Naive thymus-derived CD4-positive, alpha-beta T cell (primary cell): Measurements from ENCODE around the gene EXOC3. TPM values are rescaled to one million over a fixed set of nuclear protein-coding genes. Genes with fewer than 3 reads are reported as not detected.

ENCODE experiments used
- ATAC-seq: fragments of 150-1000 bp; cut with Tn5 transposase; 2 replicates; pipeline ENCODE4 v1.10.0; 2021; ENCODE audit warnings: mild to moderate bottlenecking, moderate library complexity
- CTCF ChIA-PET: fragments of 350-600 bp; sonication (Branson Sonifier 250); formaldehyde crosslinking; loops from one replicate; lab custom pipeline; 2021; ENCODE audit warnings: antibody characterized with exemption; lab: Charles Lee
- POLR2A ChIA-PET: fragments of 350-600 bp; sonication (Branson Sonifier 250); formaldehyde crosslinking; loops from one replicate; lab custom pipeline; 2021; ENCODE audit warnings: antibody characterized with exemption, inconsistent platforms; lab: Charles Lee
- DNase-seq, 9 donors: peaks; one replicate each; pipeline versions ENCODE4 v3.0.0 to v3.0.0-alpha.2; 2020 to 2022; ENCODE audit warnings: mixed read lengths in 1 of 9
- H3K27ac ChIP-seq: one replicate; pipeline ENCODE4 v1.7.0; 2013; ENCODE audit warnings: mild to moderate bottlenecking, low read depth, low read length, moderate library complexity
- H3K27me3 ChIP-seq, 2 donors: one replicate each; pipeline ENCODE4 v1.7.0; 2013; ENCODE audit warnings: low read length in 2 of 2, mild to moderate bottlenecking in 2 of 2, moderate library complexity in 2 of 2; ENCODE audit not compliant: control insufficient read depth in 2 of 2, insufficient read depth in 2 of 2
- H3K36me3 ChIP-seq, 3 experiments: 1 replicate in 2 of 3; 2 replicates in 1 of 3; pipeline ENCODE4 v1.7.0; 2013; ENCODE audit warnings: low read length in 3 of 3, mild to moderate bottlenecking in 3 of 3, moderate library complexity in 1 of 3; ENCODE audit not compliant: insufficient read depth in 3 of 3, control insufficient read depth in 2 of 3
- H3K4me1 ChIP-seq, 2 donors: one replicate each; pipeline ENCODE4 v1.7.0; 2013; ENCODE audit warnings: low read length in 2 of 2, mild to moderate bottlenecking in 2 of 2, moderate library complexity in 1 of 2; ENCODE audit not compliant: control insufficient read depth in 2 of 2, insufficient read depth in 2 of 2
- H3K4me3 ChIP-seq: 2 replicates; pipeline ENCODE4 v1.7.0; 2013; ENCODE audit warnings: mild to moderate bottlenecking, low read length
- H3K9me3 ChIP-seq, 3 experiments: 1 replicate in 2 of 3; 2 replicates in 1 of 3; pipeline ENCODE4 v1.7.0; 2013; ENCODE audit warnings: low read length in 3 of 3; ENCODE audit not compliant: control insufficient read depth in 2 of 3
- H3K27ac Mint-ChIP-seq, 9 donors: one replicate each; pipeline ENCODE4 v1.8.0; 2020 to 2022; ENCODE audit warnings: mixed read lengths in 9 of 9, mild to moderate bottlenecking in 8 of 9, moderate library complexity in 5 of 9, inconsistent platforms in 2 of 9
- H3K27me3 Mint-ChIP-seq, 5 donors: one replicate each; pipeline ENCODE4 v1.8.0; 2021 to 2022; ENCODE audit warnings: mixed read lengths in 5 of 5, mild to moderate bottlenecking in 1 of 5
- H3K36me3 Mint-ChIP-seq, 5 donors: one replicate each; pipeline ENCODE4 v1.8.0; 2020 to 2022; ENCODE audit warnings: mixed read lengths in 5 of 5, mild to moderate bottlenecking in 3 of 5, inconsistent platforms in 1 of 5
- H3K4me1 Mint-ChIP-seq, 7 donors: one replicate each; pipeline ENCODE4 v1.8.0; 2020 to 2022; ENCODE audit warnings: mixed read lengths in 7 of 7, mild to moderate bottlenecking in 3 of 7, inconsistent platforms in 1 of 7
- H3K4me3 Mint-ChIP-seq, 10 donors: one replicate each; pipeline ENCODE4 v1.8.0; 2020 to 2022; ENCODE audit warnings: mild to moderate bottlenecking in 10 of 10, mixed read lengths in 10 of 10, moderate library complexity in 6 of 10, inconsistent platforms in 2 of 10
- H3K9me3 Mint-ChIP-seq, 11 donors: one replicate each; pipeline ENCODE4 v1.8.0; 2020 to 2022; ENCODE audit warnings: mixed read lengths in 11 of 11, mild to moderate bottlenecking in 4 of 11, inconsistent platforms in 1 of 11, moderate library complexity in 1 of 11
- intact Hi-C, 2 donors: fragments of 100-400 bp; cut with micrococcal nuclease; formaldehyde crosslinking; loops; one replicate each; pipeline ENCODE4 v1.15.1; 2023
- polyA plus RNA-seq, 2 donors: library from polyadenylated mRNA; unstranded; fragments of 300-500 nt; fragmentation: Illumina TruSeq; gene quantifications; one replicate each; pipeline ENCODE4 v1.2.3, GENCODE V29; 2021
- total RNA-seq, 6 experiments: library from RNA in 5 of 6; stranded (reverse) in 5 of 6; gene quantifications; 1 replicate in 5 of 6; 2 replicates in 1 of 6; pipeline ENCODE4 v1.2.3 and lab custom pipeline; 2021 to 2026

Gene EXOC3
- total and polyA plus RNA-seq, 7 experiments from 2014 or later, result 44.3 to 105 (median 89.3) TPM

GRCh38 chr5:463952-464351, 21.0 kb downstream of the EXOC3 start:
- Histone ChIP-seq H3K36me3 (peaks cover 0 to 39% (median 7%) of the 10 kb centered on the region in 3 experiments), H3K9me3 (no peaks in the 10 kb centered on the region), H3K27me3 (no peaks in the 10 kb centered on the region), H3K27ac (peak overlapping the region; percentile 86), H3K4me1 (peaks cover 7 to 17% of the 10 kb centered on the region in 2 donors), H3K4me3 (no peak overlapping the region)
- intact Hi-C loops, result loop anchor here in 1 of 2 donors (1.0 kb wide), 2 partner anchors 9 to 22 kb away; no protein-coding TSS in a partner anchor
- H3K4me3 Mint-ChIP-seq, result peak overlapping the region; percentile 37 to 82 (median 70)
- peak; percentile 99 for ATAC-seq
- ChIA-PET POLR2A (interaction anchor here (0.7 to 2.0 kb wide), 6 partner anchors 9 to 922 kb away, joined by 3 to 13 read pairs (median 4); partner anchors contain the start of genes CCDC127 and SDHA), CTCF (interaction anchor here (1.2 kb wide), 1 partner anchor 18 kb away, joined by 4 read pairs; no protein-coding TSS in a partner anchor)
- H3K36me3 Mint-ChIP-seq, result peaks cover 14 to 44% (median 27%) of the 10 kb centered on the region in 5 donors
- H3K9me3 Mint-ChIP-seq, result peaks cover 0 to 2% (median 0%) of the 10 kb centered on the region in 11 donors
- peak overlapping the region; percentile 73 to 97 (median 95) for H3K27ac Mint-ChIP-seq
- peaks cover 6 to 44% (median 15%) of the 10 kb centered on the region in 7 donors for H3K4me1 Mint-ChIP-seq
- no peaks in the 10 kb centered on the region for H3K27me3 Mint-ChIP-seq
- peak; percentile 52 to 94 (median 89) for DNase-seq

DNA sequence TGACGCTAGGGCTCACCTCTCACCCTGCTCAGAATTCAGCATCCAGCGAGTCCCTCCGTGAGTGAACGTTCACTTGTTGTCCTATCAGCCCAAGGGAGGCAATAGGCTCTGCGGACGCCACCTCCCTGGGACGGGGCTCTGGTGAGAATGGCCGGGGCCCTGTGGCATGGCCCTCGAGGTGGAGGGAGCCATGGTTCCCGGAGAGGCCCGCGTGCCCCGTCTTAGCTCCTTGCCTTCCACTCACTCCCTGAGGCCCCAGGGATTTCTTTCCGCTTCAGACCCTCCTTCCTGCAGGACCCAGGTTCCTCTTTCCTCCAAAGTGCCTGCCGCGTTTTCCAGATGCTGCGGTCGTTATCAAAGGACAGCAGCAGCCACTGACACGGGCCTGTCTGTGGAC, 21.5 kb downstream of the EXOC3 start:
- H3K27ac ChIP-seq, result peak overlapping the region; percentile 86
- H3K27me3 Mint-ChIP-seq, result no peaks in the 10 kb centered on the region
- no peaks in the 10 kb centered on the region for H3K9me3 ChIP-seq
- peaks cover 14 to 39% (median 25%) of the 10 kb centered on the region in 5 donors for H3K36me3 Mint-ChIP-seq
- CTCF ChIA-PET, result interaction anchor here (1.2 kb wide), 1 partner anchor 19 kb away, joined by 4 read pairs; no protein-coding TSS in a partner anchor
- H3K9me3 Mint-ChIP-seq, result peaks cover 0 to 2% (median 0%) of the 10 kb centered on the region in 11 donors
- no peak overlapping the region for H3K4me3 ChIP-seq
- ATAC-seq (no peak), DNase-seq (no peak)
- H3K27me3 ChIP-seq, result no peaks in the 10 kb centered on the region
- intact Hi-C loops, result loop anchor here in 1 of 2 donors (1.0 kb wide), 2 partner anchors 9 to 22 kb away; no protein-coding TSS in a partner anchor
- H3K4me3 Mint-ChIP-seq, result peak overlapping the region in 9 of 10 donors; percentile 37 to 82 (median 70)
- H3K4me1 ChIP-seq, result peaks cover 7 to 17% of the 10 kb centered on the region in 2 donors
- POLR2A ChIA-PET, result interaction anchor here (0.7 to 2.0 kb wide), 4 partner anchors 9 to 922 kb away, joined by 3 to 13 read pairs (median 6); no protein-coding TSS in a partner anchor
- peak overlapping the region; percentile 73 to 97 (median 95) for H3K27ac Mint-ChIP-seq
- peaks cover 0 to 40% (median 7%) of the 10 kb centered on the region in 3 experiments for H3K36me3 ChIP-seq
- H3K4me1 Mint-ChIP-seq, result peaks cover 6 to 39% (median 14%) of the 10 kb centered on the region in 7 donors

DNA sequence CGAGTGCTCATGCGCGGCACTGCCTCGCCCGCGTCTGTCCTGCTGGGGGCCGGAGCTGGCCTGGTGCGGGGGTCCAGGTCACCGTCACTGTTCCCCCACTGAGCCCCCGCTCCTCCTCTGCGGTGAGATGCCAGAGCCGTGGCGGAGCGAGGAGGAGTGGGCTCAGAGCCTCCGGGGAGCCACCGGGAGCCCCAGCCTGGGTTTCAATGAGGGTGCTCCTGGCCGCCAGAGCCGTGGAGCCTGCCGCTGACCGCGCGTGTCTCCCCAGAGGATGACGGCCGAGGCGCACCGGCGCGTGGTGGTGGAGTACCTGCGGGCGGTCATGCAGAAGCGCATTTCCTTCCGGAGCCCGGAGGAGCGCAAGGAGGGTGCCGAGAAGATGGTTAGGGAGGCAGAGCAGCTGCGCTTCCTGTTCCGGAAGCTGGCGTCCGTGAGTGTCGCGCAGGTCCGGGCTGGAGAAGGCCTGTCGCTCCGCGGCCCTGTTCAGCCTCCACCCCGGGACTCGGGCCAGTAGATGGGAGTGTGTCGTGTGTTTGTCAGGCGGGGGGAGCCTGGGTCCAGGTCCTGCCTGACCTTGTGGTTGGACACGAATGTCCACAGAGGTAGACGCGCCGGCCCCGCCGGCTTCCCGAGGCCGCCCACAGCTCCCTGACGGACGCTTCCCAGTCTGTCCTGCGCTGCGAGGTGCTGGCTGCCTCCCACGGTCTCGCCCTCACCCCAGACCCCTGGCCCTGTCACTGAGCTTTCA, 22.0 kb downstream of the EXOC3 start:
- intact Hi-C loops, result loop anchor here in 1 of 2 donors (1.0 kb wide), 2 partner anchors 8 to 23 kb away; no protein-coding TSS in a partner anchor
- Histone ChIP-seq H3K27me3 (no peaks in the 10 kb centered on the region), H3K4me1 (peaks cover 7 to 17% of the 10 kb centered on the region in 2 donors), H3K4me3 (no peak overlapping the region), H3K9me3 (no peaks in the 10 kb centered on the region), H3K36me3 (peaks cover 0 to 38% (median 7%) of the 10 kb centered on the region in 3 experiments), H3K27ac (peak overlapping the region; percentile 86)
- ATAC-seq (no peak), DNase-seq (no peak)
- H3K4me1 Mint-ChIP-seq, result peaks cover 6 to 37% (median 14%) of the 10 kb centered on the region in 7 donors
- POLR2A ChIA-PET, result interaction anchor here (0.9 to 2.0 kb wide), 2 partner anchors 8 to 921 kb away, joined by 3 to 13 read pairs; no protein-coding TSS in a partner anchor
- H3K36me3 Mint-ChIP-seq, result peaks cover 9 to 33% (median 19%) of the 10 kb centered on the region in 5 donors
- CTCF ChIA-PET, result no interaction called here
- H3K27me3 Mint-ChIP-seq, result no peaks in the 10 kb centered on the region
- peak overlapping the region in 1 of 10 donors; percentile 73 for H3K4me3 Mint-ChIP-seq
- peaks cover 0 to 2% (median 0%) of the 10 kb centered on the region in 11 donors for H3K9me3 Mint-ChIP-seq
- peak overlapping the region in 4 of 9 donors; percentile 77 to 97 (median 96) for H3K27ac Mint-ChIP-seq

DNA sequence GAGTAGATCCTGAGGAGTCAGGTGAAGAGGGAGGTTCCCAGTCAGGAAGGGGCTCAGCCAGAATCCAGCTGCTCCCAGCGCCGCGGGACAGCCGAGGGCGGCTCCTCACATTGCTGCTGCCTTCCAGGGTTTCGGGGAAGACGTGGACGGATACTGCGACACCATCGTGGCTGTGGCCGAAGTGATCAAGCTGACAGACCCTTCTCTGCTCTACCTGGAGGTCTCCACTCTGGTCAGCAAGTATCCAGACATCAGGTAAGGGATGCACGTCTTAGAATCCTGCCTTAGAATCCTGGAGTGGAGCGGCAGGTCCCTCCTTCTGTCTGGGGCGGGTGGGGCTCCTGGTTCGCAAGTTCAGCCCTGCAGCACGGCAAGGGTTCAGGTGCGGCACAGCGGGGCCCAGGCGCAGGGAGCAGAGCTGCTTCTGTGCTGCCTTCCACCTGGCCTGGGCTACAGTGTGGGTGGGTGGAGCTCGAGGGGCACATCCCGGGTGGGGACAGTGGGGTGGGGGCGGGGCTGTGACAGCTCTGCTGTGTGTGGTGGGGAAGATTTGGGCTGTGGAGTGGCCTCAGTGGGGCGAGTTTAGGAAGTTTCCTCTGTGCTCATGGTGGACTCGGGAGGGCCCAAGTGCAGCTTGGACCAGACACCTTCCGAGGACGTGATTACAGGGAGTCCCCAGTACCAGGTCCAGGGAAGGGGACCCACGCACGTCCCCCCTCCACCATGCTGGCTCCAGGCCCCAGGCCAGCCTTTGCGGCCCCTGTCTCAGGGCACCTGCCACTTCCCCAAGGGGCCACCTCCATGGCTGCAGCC, 22.8 kb downstream of the EXOC3 start:
- POLR2A ChIA-PET, result no interaction called here
- no peaks in the 10 kb centered on the region for H3K9me3 ChIP-seq

DNA sequence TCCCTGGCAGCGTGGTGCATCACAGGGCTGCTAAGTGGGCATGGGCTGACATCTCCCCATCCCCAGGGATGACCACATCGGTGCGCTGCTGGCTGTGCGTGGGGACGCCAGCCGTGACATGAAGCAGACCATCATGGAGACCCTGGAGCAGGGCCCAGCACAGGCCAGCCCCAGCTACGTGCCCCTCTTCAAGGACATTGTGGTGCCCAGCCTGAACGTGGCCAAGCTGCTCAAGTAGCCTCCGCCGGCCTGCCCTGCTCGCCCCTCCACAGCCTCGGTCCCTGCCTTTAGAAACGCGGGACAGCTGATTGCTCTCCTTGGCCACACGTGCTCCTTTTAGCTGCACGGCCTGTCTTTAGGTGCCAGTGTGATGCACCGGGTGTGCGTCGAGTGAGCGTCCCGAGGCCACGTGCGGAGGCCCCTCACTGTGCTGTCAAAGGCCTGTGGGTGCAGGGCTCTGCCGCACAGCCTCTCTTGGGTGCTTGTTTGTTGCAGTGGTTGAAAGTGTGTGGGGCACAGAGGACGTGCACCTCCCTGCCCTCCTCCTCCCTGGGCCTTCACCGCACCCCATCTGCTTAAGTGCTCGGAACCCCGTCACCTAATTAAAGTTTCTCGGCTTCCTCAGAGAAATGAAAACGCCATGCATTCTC, 23.8 kb downstream of the EXOC3 start:
- Histone ChIP-seq H3K36me3 (peaks cover 0 to 29% (median 7%) of the 10 kb centered on the region in 3 experiments), H3K27ac (no peak overlapping the region), H3K4me1 (peaks cover 16 to 27% of the 10 kb centered on the region in 2 donors), H3K27me3 (no peaks in the 10 kb centered on the region), H3K4me3 (no peak overlapping the region), H3K9me3 (no peaks in the 10 kb centered on the region)
- H3K9me3 Mint-ChIP-seq, result peaks cover 0 to 2% (median 0%) of the 10 kb centered on the region in 11 donors
- peaks cover 6 to 24% (median 15%) of the 10 kb centered on the region in 5 donors for H3K36me3 Mint-ChIP-seq
- ATAC-seq (no peak), DNase-seq (no peak)
- no peaks in the 10 kb centered on the region for H3K27me3 Mint-ChIP-seq
- ChIA-PET CTCF (interaction anchor here (0.6 kb wide), 1 partner anchor 189 kb away, joined by 4 read pairs; no protein-coding TSS in a partner anchor), POLR2A (no interaction called here)
- H3K4me3 Mint-ChIP-seq, result no peak overlapping the region
- peaks cover 14 to 39% (median 26%) of the 10 kb centered on the region in 7 donors for H3K4me1 Mint-ChIP-seq
- peak overlapping the region in 3 of 9 donors; percentile 71 to 79 (median 71) for H3K27ac Mint-ChIP-seq
- intact Hi-C loops, result no loop called here

More for the DNA sequence above, 22.8 kb downstream of the EXOC3 start:
- Histone ChIP-seq H3K27ac (peak overlapping the region; percentile 86), H3K36me3 (peaks cover 0 to 32% (median 7%) of the 10 kb centered on the region in 3 experiments), H3K27me3 (no peaks in the 10 kb centered on the region), H3K4me1 (peaks cover 9 to 18% of the 10 kb centered on the region in 2 donors), H3K4me3 (no peak overlapping the region)
- intact Hi-C loops, result no loop called here
- ATAC-seq (no peak), DNase-seq (no peak)
- Mint-ChIP-seq H3K9me3 (peaks cover 0 to 2% (median 0%) of the 10 kb centered on the region in 11 donors), H3K4me3 (peak overlapping the region in 1 of 10 donors; percentile 25), H3K27ac (peak overlapping the region in 3 of 9 donors; percentile 32 to 83 (median 71)), H3K36me3 (peaks cover 9 to 26% (median 16%) of the 10 kb centered on the region in 5 donors), H3K27me3 (no peaks in the 10 kb centered on the region), H3K4me1 (peaks cover 6 to 34% (median 19%) of the 10 kb centered on the region in 7 donors)
- CTCF ChIA-PET, result no interaction called here
